Activated CD4-positive, CD25-positive, alpha-beta regulatory T cell treated with anti-CD3 and anti-CD28 coated beads, Interleukin-2, amount 50 U/mL, for 72 hours (primary cell): ENCODE data around the gene LPIN2.
"Not testable (repeated sequence)": the region's sequence is repeated elsewhere in the genome, so short reads cannot be mapped to it uniquely, and the experiment has no call there.

Source experiments
- DNase-seq: peaks from one replicate; pipeline ENCODE4 v3.0.0; 2021

The LPIN2 gene

DNA sequence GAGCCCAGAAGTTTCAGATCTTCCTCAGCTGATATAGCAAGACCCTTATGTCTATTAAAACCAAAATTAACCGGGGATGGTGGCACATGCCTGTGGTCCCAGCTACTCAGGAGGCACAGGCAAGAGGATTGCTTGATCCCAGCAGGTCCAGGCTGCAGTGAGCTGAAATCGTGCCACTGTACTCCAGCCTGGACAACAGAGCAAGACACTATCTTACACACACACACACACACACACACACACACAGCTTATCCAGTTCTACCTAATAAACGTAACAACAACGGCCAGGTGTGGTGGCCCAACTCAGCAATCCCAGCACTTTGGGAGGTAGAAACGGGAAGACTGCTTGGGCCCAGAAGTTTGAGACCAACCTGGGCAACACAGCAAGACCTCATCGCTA is 7.5 kb downstream of the LPIN2 start:
- no peak for DNase-seq

DNA sequence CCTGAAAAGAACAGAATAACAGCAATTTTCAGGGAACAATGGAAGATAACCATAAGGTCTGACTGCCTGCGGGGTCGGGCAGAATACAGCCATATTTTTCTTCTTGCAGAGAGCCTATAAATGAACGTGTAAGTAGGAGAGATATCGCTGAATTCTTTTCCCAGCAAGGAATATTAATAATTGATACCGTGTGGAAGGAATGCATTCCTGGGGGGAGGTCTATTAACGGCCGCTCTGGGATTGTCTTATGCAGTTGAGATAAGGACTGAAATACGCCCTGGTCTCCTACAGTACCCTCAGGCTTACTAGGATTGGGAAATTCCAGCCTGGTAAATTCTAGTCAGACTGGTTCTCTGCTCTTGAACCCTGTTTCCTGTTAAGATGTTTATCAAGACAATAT is 9.2 kb downstream of the LPIN2 start:
- DNase-seq = not testable (repeated sequence)

GRCh38 chr18:3002732-3003131 is 10.2 kb downstream of the LPIN2 start:
- DNase-seq = no peak

DNA sequence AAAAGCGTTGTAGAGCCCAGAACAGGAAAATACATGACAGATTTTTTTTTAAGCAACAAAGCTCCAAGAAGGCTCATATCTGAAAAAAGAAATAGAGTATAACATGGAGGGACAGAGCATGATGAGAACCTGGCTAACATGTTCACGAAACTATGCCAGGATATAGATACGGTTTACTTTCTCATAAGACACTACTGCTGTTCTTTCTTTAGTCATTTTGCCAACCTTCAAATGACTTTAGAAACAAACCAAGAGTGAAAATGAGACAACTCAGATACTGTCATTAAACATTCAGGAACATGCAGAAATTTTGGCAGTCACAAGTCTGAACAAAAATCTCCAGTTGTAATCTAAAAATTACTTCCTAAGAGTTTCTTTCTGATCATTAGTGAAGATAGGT is 14.3 kb downstream of the LPIN2 start:
- DNase-seq = no peak

GRCh38 chr18:2997846-2998564 is 14.9 kb downstream of the LPIN2 start:
- DNase-seq = no peak

GRCh38 chr18:2997429-2997828 is 15.5 kb downstream of the LPIN2 start:
- DNase-seq = no peak

DNA sequence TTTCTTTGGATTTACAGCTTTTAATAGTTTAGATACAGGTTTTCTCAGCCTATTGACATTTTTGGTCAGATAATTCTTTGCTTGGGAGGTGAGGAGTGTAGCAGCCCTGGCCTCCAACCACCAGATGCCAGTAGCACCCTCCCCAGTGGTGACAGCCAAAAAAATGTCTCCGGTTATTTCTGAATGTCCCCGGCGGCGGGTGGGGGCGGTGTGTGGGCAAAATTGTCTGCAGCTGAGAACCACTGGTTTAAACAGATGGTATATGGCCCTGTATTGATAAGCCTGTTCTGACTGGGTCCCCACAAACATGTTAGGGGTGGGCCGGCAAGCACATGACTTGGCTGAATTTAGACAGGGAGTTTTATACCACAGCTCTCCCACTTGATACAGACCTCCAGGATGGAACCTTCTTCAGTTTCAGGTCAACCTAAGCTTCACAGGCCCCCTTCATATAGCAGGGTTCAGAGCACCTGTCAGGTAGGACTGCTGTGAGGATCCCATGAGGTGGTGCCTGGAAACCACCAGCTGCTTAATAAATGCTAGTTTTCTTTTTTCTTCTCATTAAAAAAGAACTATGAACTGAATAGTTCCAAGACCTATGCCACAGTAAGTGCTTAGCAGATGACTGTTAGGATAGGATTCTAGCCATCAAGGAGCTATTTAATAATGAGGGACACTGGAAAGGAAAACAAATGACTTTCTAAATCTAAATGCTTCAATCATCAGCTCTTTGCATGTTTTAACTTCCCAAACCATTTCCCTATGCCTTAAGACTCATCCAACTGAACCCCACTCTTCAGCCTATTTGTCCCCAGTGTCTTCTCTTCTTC is 18.1 kb downstream of the LPIN2 start:
- peak; percentile 61 for DNase-seq

DNA sequence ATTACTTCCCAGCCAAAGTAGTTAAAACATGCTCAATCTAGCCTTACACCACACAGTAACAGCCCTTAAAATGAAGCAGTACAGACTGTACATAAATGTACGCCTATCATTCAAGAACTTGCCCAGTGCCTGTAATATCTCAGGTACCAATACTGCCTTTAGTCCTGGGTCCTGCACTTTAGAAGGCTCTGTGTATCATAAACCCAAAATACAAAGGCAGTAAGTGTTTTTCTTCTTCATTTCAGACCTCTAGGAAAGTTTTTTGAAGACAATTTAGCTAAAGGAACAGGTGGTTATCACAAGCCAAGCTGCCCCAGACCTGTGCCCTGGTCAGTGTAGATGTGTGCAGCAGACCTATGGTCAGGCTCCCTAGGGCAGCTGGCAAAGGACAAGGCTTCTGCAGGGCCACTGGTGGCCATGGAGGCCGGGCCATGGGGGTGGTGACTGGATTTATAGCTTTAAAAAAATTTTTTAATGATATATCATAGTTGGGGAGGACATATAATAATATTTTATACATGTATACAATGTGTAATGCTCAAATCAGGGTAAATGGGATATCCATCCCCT is 18.8 kb downstream of the LPIN2 start:
- DNase-seq = no peak

GRCh38 chr18:2992995-2993877 is 19.7 kb downstream of the LPIN2 start:
- DNase-seq = no peak

DNA sequence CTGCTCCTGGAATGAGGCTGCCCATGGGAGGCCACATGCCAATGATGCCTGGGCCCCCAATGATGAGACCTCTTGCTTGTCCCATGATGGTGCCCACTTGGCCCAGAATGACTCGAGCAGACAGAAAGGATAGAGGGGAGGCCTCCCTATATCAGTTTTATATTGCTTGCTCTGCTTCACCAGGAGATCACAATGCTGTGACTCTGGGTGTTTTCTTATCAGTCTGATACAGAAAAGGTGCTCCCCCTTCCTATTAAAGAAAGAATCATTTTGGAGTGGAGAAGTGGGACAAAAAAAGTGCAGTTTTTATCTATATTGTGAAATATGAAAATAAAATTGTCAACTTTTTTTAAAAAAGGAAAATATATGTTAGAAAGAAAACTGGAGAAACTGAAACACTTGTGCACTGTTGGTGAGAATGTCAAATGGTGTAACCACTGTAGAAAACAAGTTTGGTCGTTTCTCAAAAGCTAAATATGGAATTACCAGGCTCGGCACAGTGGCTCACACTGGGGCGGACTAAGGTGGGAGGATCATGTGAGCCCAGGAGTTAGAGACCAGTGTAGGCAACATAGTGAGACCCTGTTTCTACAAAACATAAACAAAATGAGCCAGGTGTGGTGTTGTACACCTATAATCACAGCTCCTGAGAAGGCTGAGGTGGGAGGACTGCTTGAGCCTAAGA is 21.8 kb downstream of the LPIN2 start:
- no peak for DNase-seq

DNA sequence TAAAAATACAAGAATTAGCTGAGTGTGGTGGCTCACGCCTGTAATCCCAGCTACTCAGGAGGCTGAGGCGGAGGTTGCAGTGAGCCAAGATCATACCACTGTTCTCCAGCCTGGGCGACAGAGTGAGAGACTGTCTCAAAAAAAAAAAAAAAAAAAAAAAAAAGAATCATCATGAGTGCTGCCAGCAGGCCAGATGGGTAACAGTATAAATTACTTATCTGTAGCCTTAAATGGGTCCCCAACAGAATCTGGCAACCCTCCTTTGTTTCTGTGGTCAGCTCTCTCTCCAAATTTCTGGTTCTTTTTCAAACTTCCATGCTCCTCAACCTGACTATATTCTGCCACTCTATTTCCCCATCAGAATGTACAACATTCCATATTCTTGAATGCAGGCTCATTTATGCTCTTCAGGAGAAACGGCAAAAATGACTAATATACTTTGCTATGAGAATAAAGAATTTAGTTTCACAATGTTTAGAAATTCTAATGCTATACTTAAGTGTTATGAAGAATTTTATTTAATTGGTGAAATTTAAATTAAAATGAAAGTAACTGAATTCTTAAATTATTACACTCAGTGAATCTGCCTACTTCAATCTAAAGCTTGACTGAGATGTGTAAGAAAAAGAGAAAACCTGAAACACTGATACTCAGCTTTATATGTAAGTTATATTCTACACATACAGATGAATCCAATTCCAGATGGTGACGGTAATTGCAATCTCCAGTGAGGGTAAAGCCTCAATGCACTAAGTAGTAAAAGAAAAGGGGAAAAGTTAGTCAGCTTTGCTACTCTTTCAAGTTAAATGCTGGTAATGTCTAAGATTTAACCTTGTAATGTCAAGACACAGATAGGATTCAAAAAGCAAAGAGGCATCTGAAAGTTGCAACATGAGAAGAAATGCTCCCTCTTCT is 24.8 kb downstream of the LPIN2 start:
- DNase-seq = no peak

DNA sequence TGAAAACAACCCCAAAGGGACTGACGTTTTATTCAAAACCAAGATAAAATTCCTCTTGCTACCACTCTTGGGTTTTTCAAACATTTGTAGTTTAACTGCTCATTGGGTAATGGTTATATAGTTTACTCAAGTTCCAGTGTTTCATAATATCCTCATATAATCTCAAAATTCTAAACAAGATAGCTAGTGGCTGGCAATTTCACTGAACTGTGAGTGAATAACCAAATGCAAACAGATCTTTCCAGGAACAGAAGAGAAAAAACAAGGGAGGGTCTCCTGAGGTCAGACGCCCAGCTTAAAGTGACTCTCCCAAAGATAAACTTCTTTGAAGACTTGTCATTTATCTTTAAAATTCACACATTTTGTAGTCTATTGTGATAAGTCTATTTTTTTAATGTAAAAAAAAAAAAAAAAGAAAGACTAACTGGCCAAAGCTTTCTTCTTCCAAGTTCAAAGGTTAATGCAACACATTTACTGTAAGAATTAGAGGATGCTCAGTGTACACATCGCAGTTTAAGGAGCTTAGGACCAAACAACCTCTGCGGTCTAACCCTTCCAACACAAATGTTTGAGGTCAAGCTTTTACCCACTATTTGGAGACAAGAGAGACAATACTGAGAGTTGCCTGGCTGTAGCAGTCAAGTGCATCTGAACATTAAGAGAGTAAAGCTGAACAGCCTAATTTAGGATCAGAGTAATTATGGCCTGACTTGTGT is 26.6 kb downstream of the LPIN2 start:
- no peak for DNase-seq

- no peak for DNase-seq
Measured at GRCh38 chr18:2985628-2986027, 27.3 kb downstream of the LPIN2 start.

DNA sequence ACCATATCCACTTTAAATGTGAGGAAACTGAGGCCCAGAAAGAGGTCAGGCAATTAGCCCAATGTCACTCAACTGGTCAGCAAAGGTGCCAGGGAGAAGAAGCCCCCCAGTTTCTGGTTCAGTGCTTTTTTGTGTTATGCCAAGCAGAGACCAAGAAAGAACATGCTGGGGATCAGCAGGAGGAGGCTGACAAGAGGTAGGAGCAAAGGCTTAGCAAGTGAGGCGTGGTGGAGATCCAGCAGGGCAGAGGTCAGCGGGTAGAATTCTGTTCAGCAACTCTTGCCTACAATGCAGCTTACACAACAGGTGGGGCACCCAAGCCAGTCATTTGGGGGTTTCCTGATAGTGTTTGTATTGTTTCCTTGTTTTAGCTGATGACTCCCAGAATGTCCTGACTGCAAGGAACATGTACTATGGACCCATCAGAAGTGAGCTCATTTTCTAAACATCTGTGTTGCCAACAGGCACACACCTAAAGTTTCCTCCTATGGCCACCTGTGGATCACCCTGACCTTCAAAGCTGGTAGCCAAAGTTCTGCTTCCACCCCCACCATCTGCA is 28.2 kb downstream of the LPIN2 start:
- no peak for DNase-seq

GRCh38 chr18:2984091-2984490 is 28.9 kb downstream of the LPIN2 start:
- DNase-seq = no peak

- no peak for DNase-seq
Measured at GRCh38 chr18:2983296-2983695, 29.6 kb downstream of the LPIN2 start.

DNA sequence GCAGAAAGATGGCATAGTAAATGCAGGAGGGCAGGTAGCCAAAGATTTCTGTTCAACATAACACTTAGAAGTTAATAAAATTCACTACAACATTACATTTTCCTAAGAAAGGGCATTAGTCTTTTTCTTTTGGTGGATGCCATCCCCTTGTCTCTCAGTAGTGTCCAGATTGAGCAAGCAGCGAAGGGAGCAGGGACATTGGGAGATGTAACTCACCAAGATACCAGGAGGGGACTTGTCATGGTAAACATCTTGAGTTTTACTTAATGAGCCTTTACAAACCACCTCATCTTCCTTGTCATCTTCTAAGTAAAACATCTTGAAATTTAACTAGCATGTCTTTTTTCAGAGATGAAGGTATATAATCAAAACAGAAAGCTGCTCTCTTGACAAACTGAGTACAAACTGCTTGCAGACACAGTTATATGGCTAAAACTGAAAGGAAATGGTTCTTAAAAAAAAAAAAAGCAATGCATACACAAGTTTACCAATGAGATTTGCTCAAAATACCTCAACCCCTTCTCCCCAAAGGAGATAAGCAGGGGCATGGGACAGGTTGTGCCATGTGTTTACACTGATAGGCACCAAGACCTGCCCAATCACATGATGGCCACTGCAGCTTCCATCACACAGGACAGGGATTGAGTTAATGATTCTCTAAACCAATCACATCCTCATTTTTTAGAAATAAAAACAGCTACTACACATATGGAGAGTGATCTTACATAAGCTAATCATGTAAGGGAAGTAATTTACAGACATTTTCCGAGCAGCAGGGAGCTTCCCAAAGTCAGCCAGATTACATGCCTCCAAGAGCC is 30.3 kb downstream of the LPIN2 start:
- no peak for DNase-seq

- no peak for DNase-seq
Measured at GRCh38 chr18:2982022-2982421, 30.9 kb downstream of the LPIN2 start.

DNA sequence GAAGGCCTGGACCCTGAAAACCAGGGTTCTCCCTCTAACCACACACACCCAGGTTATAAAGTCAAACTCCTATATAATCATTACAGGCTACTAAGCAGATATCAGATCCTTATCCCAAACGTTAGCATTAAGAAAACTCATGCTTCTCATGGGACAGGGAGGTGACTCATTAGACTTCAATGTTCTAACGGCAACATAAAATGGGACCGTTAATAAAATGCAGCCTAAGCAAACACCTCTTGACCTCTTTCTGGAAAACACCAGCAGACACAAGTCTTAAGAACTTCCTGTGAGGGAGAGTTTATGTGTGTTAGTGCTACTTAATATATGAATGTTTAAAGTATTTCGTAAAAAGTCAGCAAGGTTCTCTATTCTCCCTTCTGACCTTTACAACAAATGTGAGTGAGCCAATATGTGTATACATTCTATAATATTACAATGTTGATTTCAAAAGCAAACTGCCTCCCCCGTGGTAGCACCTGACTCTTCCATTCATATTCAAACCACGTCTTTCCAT is 31.7 kb downstream of the LPIN2 start:
- DNase-seq = no peak
